Activated CD4-positive, alpha-beta T cell treated with anti-CD3 and anti-CD28 coated beads, Interleukin-10, Interleukin-2, amounts not matched to agents 100 ng/mL and 50 ng/mL, durations not matched to agents 16 hours and 8 hours (primary cell): ENCODE data around the gene LIME1.

Experiments used
- DNase-seq: peaks from one replicate; pipeline ENCODE4 v3.0.0-alpha.2; 2020

LIME1 gene

GRCh38 chr20:63751471-63752271, 15.2 kb downstream of the LIME1 start:
- DNase-seq: peak; percentile 34

- no peak for DNase-seq
Measured at GRCh38 chr20:63752411-63753101, 16.1 kb downstream of the LIME1 start.

- DNase-seq: no peak
Measured at GRCh38 chr20:63753381-63753780, 16.9 kb downstream of the LIME1 start.

GRCh38 chr20:63754008-63754407, 17.5 kb downstream of the LIME1 start:
- no peak for DNase-seq

- DNase-seq: no peak
Measured at GRCh38 chr20:63755933-63756647, 19.6 kb downstream of the LIME1 start.

GRCh38 chr20:63756648-63756991, 20.2 kb downstream of the LIME1 start:
- peak; percentile 38 for DNase-seq

- no peak for DNase-seq
Measured at GRCh38 chr20:63758152-63758551, 21.7 kb downstream of the LIME1 start.

- no peak for DNase-seq
Measured at GRCh38 chr20:63759377-63759901, 23.0 kb downstream of the LIME1 start.

GRCh38 chr20:63765082-63765873, 28.8 kb downstream of the LIME1 start:
- DNase-seq: no peak

- no peak for DNase-seq
Measured at GRCh38 chr20:63765902-63766301, 29.4 kb downstream of the LIME1 start.

- DNase-seq: no peak
Measured at GRCh38 chr20:63766695-63767426, 30.4 kb downstream of the LIME1 start.

- no peak for DNase-seq
Measured at GRCh38 chr20:63767456-63767855, 31.0 kb downstream of the LIME1 start.

GRCh38 chr20:63767886-63768285, 31.4 kb downstream of the LIME1 start:
- no peak for DNase-seq

- DNase-seq: no peak
Measured at GRCh38 chr20:63768591-63769515, 32.4 kb downstream of the LIME1 start.

GRCh38 chr20:63769891-63770474, 33.5 kb downstream of the LIME1 start:
- no peak for DNase-seq

GRCh38 chr20:63771046-63771707, 34.7 kb downstream of the LIME1 start:
- DNase-seq: no peak

- no peak for DNase-seq
Measured at GRCh38 chr20:63772781-63773518, 36.5 kb downstream of the LIME1 start.

- DNase-seq: no peak
Measured at GRCh38 chr20:63773571-63774241, 37.2 kb downstream of the LIME1 start.

GRCh38 chr20:63774306-63774705, 37.8 kb downstream of the LIME1 start:
- DNase-seq: no peak
